ENCODE data around the gene CEP350. TPM values are rescaled to one million over a fixed set of nuclear protein-coding genes. Genes with fewer than 3 reads are reported as not detected.

The CEP350 gene
- total RNA-seq, 2 donors from 2014 or later = 41.5 to 55.4 TPM

GRCh38 chr1:179917601-179918429 is 36.8 kb upstream of the CEP350 start:
- intact Hi-C loops (cut with DNase I) = no loop called here
- no peak overlapping the region for H3K27ac ChIP-seq
- no peak for ATAC-seq
- no peaks in the 10 kb centered on the region for H3K9me3 ChIP-seq
- peaks cover 14 to 24% of the 10 kb centered on the region in 2 donors for H3K36me3 ChIP-seq (replicated peaks in 1 of 2; ENCODE audit: insufficient read depth in 1 of 2, low read depth in 2 of 2)
- no peak overlapping the region for H3K4me3 ChIP-seq
- no peaks in the 10 kb centered on the region for H3K4me1 ChIP-seq
- 83 to 84% methylated on average over 10 of the region's 10 CpGs for WGBS, 2 donors
- DNase-seq = no peak
- TF ChIP-seq POLR2A (IDR thresholded peaks at IDR 0.05) (no peak), CTCF (IDR thresholded peaks at IDR 0.05) (no peak)
- no peaks in the 10 kb centered on the region for H3K27me3 ChIP-seq

GRCh38 chr1:179921472-179921871 is 33.1 kb upstream of the CEP350 start:
- no peak overlapping the region for H3K4me3 ChIP-seq
- ATAC-seq = no peak
- 86 to 100% methylated on average over 1 of the region's 1 CpG for WGBS, 2 donors

GRCh38 chr1:179921981-179922872 is 32.4 kb upstream of the CEP350 start:
- Histone ChIP-seq H3K27me3 (no peaks in the 10 kb centered on the region), H3K27ac (no peak overlapping the region), H3K4me1 (no peaks in the 10 kb centered on the region), H3K9me3 (no peaks in the 10 kb centered on the region), H3K4me3 (no peak overlapping the region), H3K36me3 (replicated peaks in 1 of 2; ENCODE audit: insufficient read depth in 1 of 2, low read depth in 2 of 2) (peaks cover 9 to 15% of the 10 kb centered on the region in 2 donors)
- intact Hi-C loops (cut with DNase I) = no loop called here
- DNase-seq (no peak), ATAC-seq (no peak)
- no peak for TF ChIP-seq POLR2A (IDR thresholded peaks at IDR 0.05)
- no peak for TF ChIP-seq CTCF (IDR thresholded peaks at IDR 0.05)
- WGBS, 2 donors = 82 to 83% methylated on average over 8 of the region's 8 CpGs

More at GRCh38 chr1:179921472-179921871, 33.1 kb upstream of the CEP350 start:
- intact Hi-C loops (cut with DNase I) = no loop called here
- no peaks in the 10 kb centered on the region for H3K9me3 ChIP-seq
- H3K27ac ChIP-seq = no peak overlapping the region
- no peak for TF ChIP-seq POLR2A (IDR thresholded peaks at IDR 0.05)
- TF ChIP-seq CTCF (IDR thresholded peaks at IDR 0.05) = no peak
- no peaks in the 10 kb centered on the region for H3K27me3 ChIP-seq
- no peaks in the 10 kb centered on the region for H3K4me1 ChIP-seq
- no peak for DNase-seq
- H3K36me3 ChIP-seq (replicated peaks in 1 of 2; ENCODE audit: insufficient read depth in 1 of 2, low read depth in 2 of 2) = peaks cover 9 to 15% of the 10 kb centered on the region in 2 donors

GRCh38 chr1:179923029-179923428 is 31.6 kb upstream of the CEP350 start:
- Histone ChIP-seq H3K9me3 (no peaks in the 10 kb centered on the region), H3K36me3 (replicated peaks in 1 of 2; ENCODE audit: insufficient read depth in 1 of 2, low read depth in 2 of 2) (peaks cover under 1 to 9% of the 10 kb centered on the region in 2 donors), H3K4me3 (no peak overlapping the region), H3K27ac (no peak overlapping the region), H3K27me3 (no peaks in the 10 kb centered on the region), H3K4me1 (no peaks in the 10 kb centered on the region)
- TF ChIP-seq POLR2A (IDR thresholded peaks at IDR 0.05) = no peak
- no peak for TF ChIP-seq CTCF (IDR thresholded peaks at IDR 0.05)
- intact Hi-C loops (cut with DNase I) = no loop called here
- ATAC-seq = no peak
- no peak for DNase-seq

Measured in body of pancreas (tissue), 4 donors.